ENCODE measurements around the gene CPNE8.

Gene CPNE8

DNA sequence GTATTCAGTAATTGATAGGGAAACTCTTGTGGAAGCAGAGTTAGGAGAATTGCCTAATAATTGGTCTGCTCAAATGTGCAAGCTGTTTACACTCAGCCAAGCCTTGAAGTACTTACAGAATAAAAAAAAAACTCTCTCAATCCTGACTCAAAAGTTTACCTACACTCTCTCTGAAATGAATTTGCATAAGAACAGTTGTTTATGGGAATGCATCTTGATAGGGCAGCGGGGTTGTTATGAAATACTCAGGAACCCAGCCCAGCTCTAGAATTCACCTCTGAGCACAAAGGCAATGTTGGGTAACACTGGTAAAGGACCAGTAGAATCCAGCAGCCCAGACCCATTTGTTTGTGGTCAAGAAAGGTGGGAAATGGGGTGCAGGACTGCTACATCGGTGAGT lies 267.0 kb downstream of the CPNE8 start:
- H3K27ac ChIP-seq (ENCODE audit: low read length), result no peak overlapping the region
- H3K36me3 ChIP-seq (ENCODE audit: insufficient read depth, low read length), result no peaks in the 10 kb centered on the region
- no peaks in the 10 kb centered on the region for H3K4me1 ChIP-seq (ENCODE audit: insufficient read depth, low read length)
- DNase-seq (no peak), ATAC-seq (ENCODE audit: insufficient read depth, low read depth) (no peak)
- no peak overlapping the region for H3K9ac ChIP-seq (ENCODE audit: low read depth, low read length)
- H2AFZ ChIP-seq (ENCODE audit: low read depth, low read length), result no peak overlapping the region
- no peak for TF ChIP-seq EZH2 (IDR thresholded peaks at IDR 0.05; ENCODE audit: borderline replicate concordance, low read depth, low read length, severe bottlenecking)
- TF ChIP-seq CTCF (IDR thresholded peaks at IDR 0.05; ENCODE audit: borderline replicate concordance, extremely low read depth, low read length, poor library complexity, severe bottlenecking), result no peak
- H4K20me1 ChIP-seq (ENCODE audit: insufficient read depth, low read length), result no peaks in the 10 kb centered on the region
- H3K27me3 ChIP-seq (ENCODE audit: insufficient read depth, low read length, poor library complexity), result no peaks in the 10 kb centered on the region
- H3K9me3 ChIP-seq (ENCODE audit: insufficient read depth, low read length, severe bottlenecking), result peaks cover 3% of the 10 kb centered on the region
- no peak overlapping the region for H3K4me3 ChIP-seq (ENCODE audit: low read depth in 1 of 2, low read length in 2 of 2)
- H3K4me2 ChIP-seq (ENCODE audit: insufficient read depth, low read length), result no peak overlapping the region
- H3K79me2 ChIP-seq (ENCODE audit: insufficient read depth, low read length), result no peaks in the 10 kb centered on the region

- H3K27me3 ChIP-seq (ENCODE audit: insufficient read depth, low read length, poor library complexity), result no peaks in the 10 kb centered on the region
- no peak overlapping the region for H3K4me2 ChIP-seq (ENCODE audit: insufficient read depth, low read length)
- no peaks in the 10 kb centered on the region for H3K36me3 ChIP-seq (ENCODE audit: insufficient read depth, low read length)
- no peak overlapping the region for H3K9ac ChIP-seq (ENCODE audit: low read depth, low read length)
- DNase-seq (no peak), ATAC-seq (ENCODE audit: insufficient read depth, low read depth) (no peak)
- H4K20me1 ChIP-seq (ENCODE audit: insufficient read depth, low read length), result no peaks in the 10 kb centered on the region
- H3K9me3 ChIP-seq (ENCODE audit: insufficient read depth, low read length, severe bottlenecking), result no peaks in the 10 kb centered on the region
- H3K27ac ChIP-seq (ENCODE audit: low read length), result no peak overlapping the region
- no peaks in the 10 kb centered on the region for H3K79me2 ChIP-seq (ENCODE audit: insufficient read depth, low read length)
- TF ChIP-seq CTCF (IDR thresholded peaks at IDR 0.05; ENCODE audit: borderline replicate concordance, extremely low read depth, low read length, poor library complexity, severe bottlenecking) (no peak), EZH2 (IDR thresholded peaks at IDR 0.05; ENCODE audit: borderline replicate concordance, low read depth, low read length, severe bottlenecking) (no peak)
- no peak overlapping the region for H2AFZ ChIP-seq (ENCODE audit: low read depth, low read length)
- no peaks in the 10 kb centered on the region for H3K4me1 ChIP-seq (ENCODE audit: insufficient read depth, low read length)
- H3K4me3 ChIP-seq (ENCODE audit: low read depth in 1 of 2, low read length in 2 of 2), result no peak overlapping the region
Observed at GRCh38 chr12:38633511-38633910, 271.9 kb downstream of the CPNE8 start.

DNA sequence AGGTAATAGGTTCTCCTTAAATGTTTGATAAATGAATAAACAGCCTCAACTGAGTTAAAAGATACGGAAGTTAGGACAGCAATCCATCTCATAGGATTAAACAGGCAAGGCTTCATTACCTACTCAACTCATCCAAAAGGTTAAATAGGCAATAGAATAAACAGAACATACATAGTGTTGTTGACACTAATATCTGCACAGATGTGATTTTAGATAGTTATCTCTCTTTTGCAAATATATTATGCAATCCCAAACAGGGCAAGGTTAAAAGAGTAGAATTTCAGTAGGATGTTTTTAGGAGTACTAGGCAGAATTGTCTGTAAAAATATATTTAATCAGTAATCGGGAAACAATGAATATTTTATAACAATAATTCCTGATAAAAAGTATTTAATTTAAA lies 276.3 kb downstream of the CPNE8 start:
- no peak overlapping the region for H3K27ac ChIP-seq (ENCODE audit: low read length)
- no peak overlapping the region for H3K4me3 ChIP-seq (ENCODE audit: low read depth in 1 of 2, low read length in 2 of 2)
- H4K20me1 ChIP-seq (ENCODE audit: insufficient read depth, low read length), result no peaks in the 10 kb centered on the region
- no peaks in the 10 kb centered on the region for H3K4me1 ChIP-seq (ENCODE audit: insufficient read depth, low read length)
- no peaks in the 10 kb centered on the region for H3K27me3 ChIP-seq (ENCODE audit: insufficient read depth, low read length, poor library complexity)
- TF ChIP-seq EZH2 (IDR thresholded peaks at IDR 0.05; ENCODE audit: borderline replicate concordance, low read depth, low read length, severe bottlenecking) (no peak), CTCF (IDR thresholded peaks at IDR 0.05; ENCODE audit: borderline replicate concordance, extremely low read depth, low read length, poor library complexity, severe bottlenecking) (no peak)
- no peak overlapping the region for H3K4me2 ChIP-seq (ENCODE audit: insufficient read depth, low read length)
- H2AFZ ChIP-seq (ENCODE audit: low read depth, low read length), result no peak overlapping the region
- ATAC-seq (ENCODE audit: insufficient read depth, low read depth), result no peak
- no peaks in the 10 kb centered on the region for H3K79me2 ChIP-seq (ENCODE audit: insufficient read depth, low read length)
- H3K9me3 ChIP-seq (ENCODE audit: insufficient read depth, low read length, severe bottlenecking), result no peaks in the 10 kb centered on the region
- no peak overlapping the region for H3K9ac ChIP-seq (ENCODE audit: low read depth, low read length)
- H3K36me3 ChIP-seq (ENCODE audit: insufficient read depth, low read length), result no peaks in the 10 kb centered on the region
- DNase-seq, result no peak

DNA sequence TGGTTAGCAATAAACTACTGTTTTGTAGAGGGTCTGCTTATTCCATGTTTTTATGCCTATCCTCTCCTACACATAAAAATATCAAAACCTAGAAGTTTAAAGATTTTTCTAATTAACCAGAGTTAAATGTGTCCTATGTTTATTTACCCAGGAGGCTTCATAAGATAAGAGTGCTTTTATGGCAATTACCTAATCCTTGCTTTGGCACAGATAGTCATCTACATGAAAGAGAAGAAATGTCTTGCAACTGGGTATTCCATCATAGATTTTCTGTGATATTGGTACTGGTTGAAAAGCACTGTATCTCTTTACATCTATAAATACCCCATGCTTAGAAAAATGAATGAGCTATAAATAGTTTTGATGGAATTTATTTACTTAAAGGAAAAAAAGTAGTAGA lies 277.1 kb downstream of the CPNE8 start:
- H3K79me2 ChIP-seq (ENCODE audit: insufficient read depth, low read length), result no peaks in the 10 kb centered on the region
- H4K20me1 ChIP-seq (ENCODE audit: insufficient read depth, low read length), result no peaks in the 10 kb centered on the region
- H3K36me3 ChIP-seq (ENCODE audit: insufficient read depth, low read length), result no peaks in the 10 kb centered on the region
- no peaks in the 10 kb centered on the region for H3K4me1 ChIP-seq (ENCODE audit: insufficient read depth, low read length)
- H3K9me3 ChIP-seq (ENCODE audit: insufficient read depth, low read length, severe bottlenecking), result no peaks in the 10 kb centered on the region
- H2AFZ ChIP-seq (ENCODE audit: low read depth, low read length), result no peak overlapping the region
- no peak overlapping the region for H3K27ac ChIP-seq (ENCODE audit: low read length)
- ATAC-seq (ENCODE audit: insufficient read depth, low read depth), result no peak
- H3K27me3 ChIP-seq (ENCODE audit: insufficient read depth, low read length, poor library complexity), result no peaks in the 10 kb centered on the region
- no peak for TF ChIP-seq EZH2 (IDR thresholded peaks at IDR 0.05; ENCODE audit: borderline replicate concordance, low read depth, low read length, severe bottlenecking)
- no peak for TF ChIP-seq CTCF (IDR thresholded peaks at IDR 0.05; ENCODE audit: borderline replicate concordance, extremely low read depth, low read length, poor library complexity, severe bottlenecking)
- DNase-seq, result no peak
- H3K4me3 ChIP-seq (ENCODE audit: low read depth in 1 of 2, low read length in 2 of 2), result no peak overlapping the region
- no peak overlapping the region for H3K4me2 ChIP-seq (ENCODE audit: insufficient read depth, low read length)
- no peak overlapping the region for H3K9ac ChIP-seq (ENCODE audit: low read depth, low read length)

All from DND-41 (cell line).